Mucosa of rectum (tissue), 2 donors: ENCODE measurements around the gene CCDC124.
A peak's percentile ranks its signal among the peaks of the same experiment; 100 is the strongest.

Source experiments
- H3K27ac ChIP-seq, 2 donors: one replicate each; pipeline ENCODE4 v1.7.0; 2013; ENCODE audit warnings: inconsistent platforms in 2 of 2, low read depth in 2 of 2, low read length in 2 of 2
- H3K27me3 ChIP-seq, 2 donors: one replicate each; pipeline ENCODE4 v1.7.0; 2013; ENCODE audit warnings: low read length in 2 of 2; ENCODE audit not compliant: control insufficient read depth in 2 of 2, insufficient read depth in 2 of 2
- H3K36me3 ChIP-seq, 2 donors: one replicate each; pipeline ENCODE4 v1.7.0; 2013; ENCODE audit warnings: low read length in 2 of 2; ENCODE audit not compliant: control insufficient read depth in 2 of 2, insufficient read depth in 2 of 2
- H3K4me1 ChIP-seq, 2 donors: one replicate each; pipeline ENCODE4 v1.7.0; 2013; ENCODE audit warnings: low read length in 2 of 2, mild to moderate bottlenecking in 1 of 2; ENCODE audit not compliant: control insufficient read depth in 2 of 2, insufficient read depth in 2 of 2
- H3K4me3 ChIP-seq, 2 donors: one replicate each; pipeline ENCODE4 v1.7.0; 2013; ENCODE audit warnings: low read length in 2 of 2
- H3K9ac ChIP-seq, 2 donors: one replicate each; pipeline ENCODE4 v1.7.0; 2013; ENCODE audit warnings: low read length in 2 of 2, low read depth in 1 of 2, mild to moderate bottlenecking in 1 of 2
- H3K9me3 ChIP-seq, 2 donors: one replicate each; pipeline ENCODE4 v1.7.0; 2013; ENCODE audit warnings: low read length in 2 of 2; ENCODE audit not compliant: control insufficient read depth in 2 of 2
- donor health status: healthy.
- donor health status: Normal muscosa, but diverticular disease.

The CCDC124 gene

GRCh38 chr19:17946965-17947784 is 14.4 kb downstream of the CCDC124 start:
- Histone ChIP-seq H3K27ac (peak overlapping the region in 1 of 2 donors; percentile 38), H3K4me1 (peaks cover 14 to 25% of the 10 kb centered on the region in 2 donors), H3K36me3 (no peaks in the 10 kb centered on the region), H3K9ac (peak overlapping the region; percentile 49 to 56), H3K27me3 (peaks cover 22 to 24% of the 10 kb centered on the region in 2 donors), H3K4me3 (peak overlapping the region; percentile 54 to 73), H3K9me3 (no peaks in the 10 kb centered on the region)

- Histone ChIP-seq H3K4me3 (peak overlapping the region; percentile 54 to 73), H3K27ac (no peak overlapping the region), H3K27me3 (peaks cover 30 to 31% of the 10 kb centered on the region in 2 donors), H3K36me3 (no peaks in the 10 kb centered on the region), H3K4me1 (peaks cover 14 to 26% of the 10 kb centered on the region in 2 donors), H3K9ac (peak overlapping the region in 1 of 2 donors; percentile 42), H3K9me3 (no peaks in the 10 kb centered on the region)
These were observed 15.1 kb downstream of the CCDC124 start for GRCh38 chr19:17947815-17948513.

DNA sequence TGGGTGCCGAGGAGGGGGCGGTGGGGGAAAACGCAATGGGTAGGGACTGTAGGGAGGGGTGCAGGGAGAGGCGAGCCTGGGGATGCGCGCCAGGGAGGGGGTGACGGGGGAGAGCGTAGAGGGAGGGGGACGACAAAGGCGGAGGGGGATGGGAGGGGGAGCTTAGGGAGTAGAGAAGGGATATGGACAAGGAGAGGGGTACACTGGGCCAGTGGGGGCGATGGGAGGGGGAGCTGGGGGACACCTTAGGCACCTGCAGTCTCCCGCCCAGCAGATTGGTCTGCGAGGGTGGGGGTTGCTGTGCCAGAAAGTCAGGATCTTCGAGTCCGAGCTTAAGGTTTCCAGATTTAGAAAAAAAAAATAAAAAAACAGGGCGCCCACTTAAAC is 15.7 kb downstream of the CCDC124 start:
- Histone ChIP-seq H3K9ac (no peak overlapping the region), H3K4me3 (peak overlapping the region in 1 of 2 donors; percentile 44), H3K27me3 (peaks cover 36 to 37% of the 10 kb centered on the region in 2 donors), H3K4me1 (peaks cover 14 to 26% of the 10 kb centered on the region in 2 donors), H3K9me3 (no peaks in the 10 kb centered on the region), H3K36me3 (no peaks in the 10 kb centered on the region), H3K27ac (no peak overlapping the region)

DNA sequence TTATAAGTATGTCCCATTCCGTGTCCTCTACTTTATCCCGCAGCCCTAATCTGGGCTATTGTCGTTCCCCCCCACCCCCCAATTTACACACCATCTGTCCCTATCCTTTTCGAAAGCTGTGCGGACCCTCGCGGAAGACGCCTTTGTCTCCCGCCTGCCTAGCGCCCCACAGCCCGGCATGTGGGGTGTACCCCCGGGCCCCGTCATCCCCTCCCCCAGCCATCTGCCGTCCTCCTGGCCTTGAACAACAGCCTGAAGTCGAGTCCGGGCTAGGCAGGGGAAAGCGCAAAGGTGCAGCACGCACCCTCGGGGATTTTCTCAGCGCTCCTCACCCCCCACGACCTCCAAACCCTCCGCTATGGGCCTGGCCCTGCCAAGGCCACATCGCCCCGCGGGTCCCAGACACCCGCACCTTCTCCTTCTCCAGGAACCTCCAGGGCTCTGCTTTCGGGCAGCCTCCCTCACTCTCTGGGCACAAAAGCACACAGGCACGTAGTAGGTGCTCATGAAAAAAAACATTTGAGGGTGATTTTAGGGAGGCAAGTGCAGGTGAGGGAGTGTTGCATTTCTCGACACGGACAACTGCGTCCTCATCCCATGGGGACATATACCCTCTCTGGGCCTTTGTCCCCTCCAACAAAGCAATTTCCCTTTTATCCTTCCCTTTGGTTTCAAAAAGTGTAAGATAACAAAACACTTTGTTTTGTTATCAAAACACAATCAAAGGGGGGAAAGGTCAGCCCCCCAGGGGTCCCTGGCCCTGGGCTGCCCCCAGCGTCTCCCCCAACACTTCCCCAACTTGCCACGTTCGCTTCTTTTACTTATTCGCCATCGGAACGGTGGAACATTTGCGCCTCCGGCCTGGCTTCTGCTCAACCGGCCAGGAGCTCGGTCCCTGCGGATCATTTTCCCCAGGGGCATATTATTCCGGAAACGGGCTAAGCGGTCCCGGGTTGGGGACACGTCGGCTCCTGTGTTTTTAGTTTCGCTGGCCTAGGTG is 16.4 kb downstream of the CCDC124 start:
- H3K4me1 ChIP-seq = peaks cover 14 to 26% of the 10 kb centered on the region in 2 donors
- no peak overlapping the region for H3K27ac ChIP-seq
- H3K4me3 ChIP-seq = no peak overlapping the region
- H3K9me3 ChIP-seq = no peaks in the 10 kb centered on the region
- H3K27me3 ChIP-seq = peaks cover 42 to 43% of the 10 kb centered on the region in 2 donors
- no peaks in the 10 kb centered on the region for H3K36me3 ChIP-seq
- H3K9ac ChIP-seq = no peak overlapping the region

DNA sequence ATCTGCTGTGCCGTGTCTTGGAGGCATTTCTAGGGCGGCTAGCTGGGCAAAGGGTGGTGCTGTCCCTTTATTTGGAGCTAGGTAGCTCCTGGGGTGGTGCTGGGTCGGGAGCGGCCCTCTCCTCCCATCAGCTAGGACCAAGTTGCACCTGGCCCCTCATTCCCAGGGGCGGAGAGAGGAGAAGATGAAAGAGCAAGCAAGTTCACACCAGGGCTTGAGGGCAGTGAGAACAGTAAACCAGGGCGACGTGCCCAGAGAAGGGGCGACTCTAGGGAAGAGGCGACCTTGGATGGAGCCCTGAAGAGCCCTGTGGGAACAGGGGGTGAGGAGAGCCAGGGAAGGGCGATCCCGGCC is 17.1 kb downstream of the CCDC124 start:
- peaks cover 42 to 43% of the 10 kb centered on the region in 2 donors for H3K27me3 ChIP-seq

GRCh38 chr19:17950310-17951156 is 17.7 kb downstream of the CCDC124 start:
- H3K9me3 ChIP-seq = no peaks in the 10 kb centered on the region
- H3K36me3 ChIP-seq = no peaks in the 10 kb centered on the region
- no peak overlapping the region for H3K9ac ChIP-seq
- peaks cover 14 to 26% of the 10 kb centered on the region in 2 donors for H3K4me1 ChIP-seq
- no peak overlapping the region for H3K4me3 ChIP-seq
- H3K27me3 ChIP-seq = peaks cover 42 to 43% of the 10 kb centered on the region in 2 donors
- H3K27ac ChIP-seq = no peak overlapping the region

More for the DNA sequence above, 17.1 kb downstream of the CCDC124 start:
- H3K9ac ChIP-seq = no peak overlapping the region
- H3K4me1 ChIP-seq = peaks cover 14 to 26% of the 10 kb centered on the region in 2 donors
- no peak overlapping the region for H3K4me3 ChIP-seq
- no peaks in the 10 kb centered on the region for H3K36me3 ChIP-seq
- H3K27ac ChIP-seq = no peak overlapping the region
- H3K9me3 ChIP-seq = no peaks in the 10 kb centered on the region

- Histone ChIP-seq H3K4me3 (no peak overlapping the region), H3K27ac (no peak overlapping the region), H3K9ac (no peak overlapping the region), H3K9me3 (no peaks in the 10 kb centered on the region), H3K4me1 (peaks cover 14 to 26% of the 10 kb centered on the region in 2 donors), H3K36me3 (no peaks in the 10 kb centered on the region), H3K27me3 (peaks cover 45 to 46% of the 10 kb centered on the region in 2 donors)
These were observed 18.6 kb downstream of the CCDC124 start for GRCh38 chr19:17951157-17951989.

GRCh38 chr19:17951990-17952976 is 19.5 kb downstream of the CCDC124 start:
- Histone ChIP-seq H3K36me3 (no peaks in the 10 kb centered on the region), H3K9me3 (no peaks in the 10 kb centered on the region), H3K27ac (no peak overlapping the region), H3K4me3 (no peak overlapping the region), H3K4me1 (peaks cover 11 to 23% of the 10 kb centered on the region in 2 donors), H3K9ac (no peak overlapping the region), H3K27me3 (peaks cover 45 to 46% of the 10 kb centered on the region in 2 donors)
